HEK293 (cell line): Measurements from ENCODE around the gene HOXD1.

Source experiments
- CTCF ChIA-PET: fragments of 350-600 bp; formaldehyde crosslinking; extraction: SDS; loops from one replicate; lab custom pipeline; 2021; ENCODE audit warnings: antibody characterized with exemption; lab: Yijun Ruan, JAX
- POLR2A ChIA-PET: fragments of 300-600 bp; formaldehyde crosslinking; extraction: SDS; loops from one replicate; lab custom pipeline; 2020; ENCODE audit warnings: antibody characterized with exemption, inconsistent platforms; lab: Yijun Ruan, JAX
- H3K27ac ChIP-seq: fragments of 200-500 bp; sonication (Bioruptor generic); 2 replicates; pipeline ENCODE4 v1.5.1; 2014; ENCODE audit warnings: low read depth, low read length, control low read depth, inconsistent platforms; ENCODE audit errors: extremely low read depth
- H3K36me3 ChIP-seq, 2 experiments: fragments of 200-500 bp in 1 of 2; sonication (Bioruptor generic) in 1 of 2; 1 replicate in 1 of 2; 2 replicates in 1 of 2; pipeline ENCODE4 v1.5.1; 2014 to 2017; ENCODE audit warnings: inconsistent platforms in 2 of 2, low read length in 2 of 2; ENCODE audit not compliant: control insufficient read depth in 2 of 2, insufficient read depth in 1 of 2
- H3K4me1 ChIP-seq: fragments of 200-500 bp; sonication (Bioruptor generic); 2 replicates; pipeline ENCODE4 v1.5.1; 2014; ENCODE audit warnings: mild to moderate bottlenecking, low read length, inconsistent platforms; ENCODE audit not compliant: control insufficient read depth, insufficient read depth
- H3K4me3 ChIP-seq: 2 replicates; pipeline ENCODE4 v1.5.1; 2011; ENCODE audit warnings: low read depth, mild to moderate bottlenecking, control low read depth, low read length, moderate library complexity
- H3K9me3 ChIP-seq: fragments of 200-500 bp; sonication (Bioruptor generic); 2 replicates; pipeline ENCODE4 v1.5.1; 2014; ENCODE audit warnings: low read depth, low read length, inconsistent platforms; ENCODE audit not compliant: control insufficient read depth, insufficient read depth
- GLI2 ChIP-seq: fragments of 450-650 bp; formaldehyde crosslinking; IDR thresholded peaks from 2 replicates; pipeline ENCODE4; 2017; ENCODE audit warnings: missing biosample characterization, missing genetic modification characterization, low read depth, borderline replicate concordance
- HOXC10 ChIP-seq: sonication (generic); formaldehyde crosslinking; IDR thresholded peaks from 2 replicates; pipeline ENCODE4 v1.8.1; 2023; ENCODE audit warnings: mild to moderate bottlenecking, missing genetic modification reagents
- KLF8 ChIP-seq: fragments of 450-650 bp; formaldehyde crosslinking; IDR thresholded peaks from 2 replicates; pipeline ENCODE4 v1.5.1; 2016; ENCODE audit warnings: missing biosample characterization, missing genetic modification characterization
- PRDM6 ChIP-seq: fragments of 450-650 bp; formaldehyde crosslinking; IDR thresholded peaks from 2 replicates; pipeline ENCODE4 v1.5.1; 2017; ENCODE audit warnings: missing biosample characterization, missing genetic modification characterization
- REPIN1 ChIP-seq: fragments of 450-650 bp; formaldehyde crosslinking; IDR thresholded peaks from 2 replicates; pipeline ENCODE4 v1.5.1; 2017; ENCODE audit warnings: missing biosample characterization, missing genetic modification characterization, low read depth
- SCRT2 ChIP-seq: fragments of 450-650 bp; formaldehyde crosslinking; IDR thresholded peaks from 2 replicates; pipeline ENCODE4 v1.5.1; 2016; ENCODE audit warnings: missing biosample characterization, missing genetic modification characterization
- SETDB1 ChIP-seq: IDR thresholded peaks from one replicate; pipeline ENCODE4 v1.6.1; 2017; ENCODE audit warnings: mild to moderate bottlenecking, low read length, moderate library complexity, mixed read lengths; ENCODE audit not compliant: insufficient read length
- ZFP3 ChIP-seq: fragments of 450-650 bp; formaldehyde crosslinking; IDR thresholded peaks from 2 replicates; pipeline ENCODE4 v1.5.1; 2016; ENCODE audit warnings: low read depth, missing biosample characterization, missing genetic modification characterization
- ZNF10 ChIP-seq: fragments of 450-650 bp; formaldehyde crosslinking; IDR thresholded peaks from 2 replicates; pipeline ENCODE4 v1.5.1; 2017; ENCODE audit warnings: missing biosample characterization, missing genetic modification characterization
- ZNF155 ChIP-seq: fragments of 450-650 bp; formaldehyde crosslinking; IDR thresholded peaks from 2 replicates; pipeline ENCODE4 v1.5.1; 2016; ENCODE audit warnings: missing biosample characterization, missing genetic modification characterization
- ZNF169 ChIP-seq: fragments of 450-650 bp; formaldehyde crosslinking; IDR thresholded peaks from 2 replicates; pipeline ENCODE4 v1.5.1; 2016; ENCODE audit warnings: missing biosample characterization, missing genetic modification characterization
- ZNF174 ChIP-seq: fragments of 450-650 bp; formaldehyde crosslinking; IDR thresholded peaks from 2 replicates; pipeline ENCODE4 v1.5.0; 2017; ENCODE audit warnings: missing biosample characterization, mild to moderate bottlenecking, missing genetic modification characterization
- ZNF37A ChIP-seq: fragments of 450-650 bp; IDR thresholded peaks from 2 replicates; pipeline ENCODE4 v1.5.1; 2018; ENCODE audit warnings: missing biosample characterization, missing genetic modification characterization
- ZNF610 ChIP-seq: fragments of 450-650 bp; formaldehyde crosslinking; IDR thresholded peaks from 2 replicates; pipeline ENCODE4 v1.5.1; 2016; ENCODE audit warnings: missing biosample characterization, missing genetic modification characterization, borderline replicate concordance
- ZNF639 ChIP-seq: fragments of 450-650 bp; formaldehyde crosslinking; IDR thresholded peaks from 2 replicates; pipeline ENCODE4 v1.5.1; 2016; ENCODE audit warnings: missing biosample characterization, missing genetic modification characterization
- ZNF791 ChIP-seq: fragments of 450-650 bp; formaldehyde crosslinking; IDR thresholded peaks from 2 replicates; pipeline ENCODE4 v1.5.1; 2016; ENCODE audit warnings: missing biosample characterization, missing genetic modification characterization
- TF ChIP-seq, protein P1 (sequence below): fragments of 450-650 bp; formaldehyde crosslinking; IDR thresholded peaks from 2 replicates; pipeline ENCODE4 v1.5.1; 2016; ENCODE audit warnings: missing biosample characterization, missing genetic modification characterization
- TF ChIP-seq, protein P2 (sequence below): fragments of 450-650 bp; formaldehyde crosslinking; IDR thresholded peaks from 2 replicates; pipeline ENCODE4 v1.5.1; 2017; ENCODE audit warnings: missing biosample characterization, missing genetic modification characterization
- TF ChIP-seq, protein P3 (sequence below): fragments of 450-650 bp; formaldehyde crosslinking; IDR thresholded peaks from 2 replicates; pipeline ENCODE4 v1.5.1; 2016; ENCODE audit warnings: missing biosample characterization, missing genetic modification characterization
- TF ChIP-seq, protein P4 (sequence below): fragments of 450-650 bp; formaldehyde crosslinking; IDR thresholded peaks from 2 replicates; pipeline ENCODE4; 2016; ENCODE audit warnings: missing biosample characterization, missing genetic modification characterization

The HOXD1 gene

DNA sequence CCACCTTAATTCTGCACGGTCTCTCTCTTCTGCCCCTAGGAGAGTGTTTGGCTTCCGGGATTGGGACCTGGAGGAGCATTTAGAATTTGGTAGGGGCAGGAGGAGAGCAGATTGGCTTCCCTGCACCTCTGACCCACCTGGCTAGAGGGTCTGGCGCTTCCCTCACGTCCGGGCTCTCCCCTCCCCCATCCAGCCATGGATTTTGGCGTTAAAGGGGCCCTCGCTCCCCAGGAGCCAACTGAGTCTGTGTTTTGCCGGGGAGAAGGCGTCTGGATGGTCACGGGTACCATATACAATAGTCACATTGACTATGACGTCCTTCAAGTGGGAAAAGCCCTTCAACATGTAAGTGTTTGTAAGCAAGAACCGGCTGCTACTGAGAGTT lies 24.8 kb upstream of the HOXD1 start:
- Histone ChIP-seq H3K27ac (no peak overlapping the region), H3K36me3 (peaks cover 0 to 18% of the 10 kb centered on the region in 2 experiments), H3K4me3 (no peak overlapping the region), H3K9me3 (no peaks in the 10 kb centered on the region), H3K4me1 (no peaks in the 10 kb centered on the region)
- TF ChIP-seq ZNF610 (tag by site-specific recombination) (no peak), ZNF155 (tag by site-specific recombination) (no peak), SCRT2 (tag by site-specific recombination) (no peak), ZNF174 (tag by site-specific recombination) (no peak), SETDB1 (no peak), ZNF10 (tag by site-specific recombination) (no peak), GLI2 (tag by site-specific recombination) (no peak), KLF8 (tag by site-specific recombination) (no peak), HOXC10 (CRISPR knock-in tag) (no peak), ZFP3 (no peak), REPIN1 (tag by site-specific recombination) (no peak), ZNF639 (no peak), ZNF37A (tag by site-specific recombination) (no peak), ZNF169 (no peak), PRDM6 (tag by site-specific recombination) (no peak), ZNF791 (tag by site-specific recombination) (no peak)
- TF ChIP-seq, protein P1, sequence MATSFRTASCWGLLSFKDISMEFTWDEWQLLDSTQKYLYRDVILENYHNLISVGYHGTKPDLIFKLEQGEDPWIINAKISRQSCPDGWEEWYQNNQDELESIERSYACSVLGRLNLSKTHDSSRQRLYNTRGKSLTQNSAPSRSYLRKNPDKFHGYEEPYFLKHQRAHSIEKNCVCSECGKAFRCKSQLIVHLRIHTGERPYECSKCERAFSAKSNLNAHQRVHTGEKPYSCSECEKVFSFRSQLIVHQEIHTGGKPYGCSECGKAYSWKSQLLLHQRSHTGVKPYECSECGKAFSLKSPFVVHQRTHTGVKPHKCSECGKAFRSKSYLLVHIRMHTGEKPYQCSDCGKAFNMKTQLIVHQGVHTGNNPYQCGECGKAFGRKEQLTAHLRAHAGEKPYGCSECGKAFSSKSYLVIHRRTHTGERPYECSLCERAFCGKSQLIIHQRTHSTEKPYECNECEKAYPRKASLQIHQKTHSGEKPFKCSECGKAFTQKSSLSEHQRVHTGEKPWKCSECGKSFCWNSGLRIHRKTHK (tag by site-specific recombination) = no peak
- TF ChIP-seq, protein P2, sequence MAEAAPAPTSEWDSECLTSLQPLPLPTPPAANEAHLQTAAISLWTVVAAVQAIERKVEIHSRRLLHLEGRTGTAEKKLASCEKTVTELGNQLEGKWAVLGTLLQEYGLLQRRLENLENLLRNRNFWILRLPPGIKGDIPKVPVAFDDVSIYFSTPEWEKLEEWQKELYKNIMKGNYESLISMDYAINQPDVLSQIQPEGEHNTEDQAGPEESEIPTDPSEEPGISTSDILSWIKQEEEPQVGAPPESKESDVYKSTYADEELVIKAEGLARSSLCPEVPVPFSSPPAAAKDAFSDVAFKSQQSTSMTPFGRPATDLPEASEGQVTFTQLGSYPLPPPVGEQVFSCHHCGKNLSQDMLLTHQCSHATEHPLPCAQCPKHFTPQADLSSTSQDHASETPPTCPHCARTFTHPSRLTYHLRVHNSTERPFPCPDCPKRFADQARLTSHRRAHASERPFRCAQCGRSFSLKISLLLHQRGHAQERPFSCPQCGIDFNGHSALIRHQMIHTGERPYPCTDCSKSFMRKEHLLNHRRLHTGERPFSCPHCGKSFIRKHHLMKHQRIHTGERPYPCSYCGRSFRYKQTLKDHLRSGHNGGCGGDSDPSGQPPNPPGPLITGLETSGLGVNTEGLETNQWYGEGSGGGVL (tag by site-specific recombination) = no peak
- TF ChIP-seq, protein P3, sequence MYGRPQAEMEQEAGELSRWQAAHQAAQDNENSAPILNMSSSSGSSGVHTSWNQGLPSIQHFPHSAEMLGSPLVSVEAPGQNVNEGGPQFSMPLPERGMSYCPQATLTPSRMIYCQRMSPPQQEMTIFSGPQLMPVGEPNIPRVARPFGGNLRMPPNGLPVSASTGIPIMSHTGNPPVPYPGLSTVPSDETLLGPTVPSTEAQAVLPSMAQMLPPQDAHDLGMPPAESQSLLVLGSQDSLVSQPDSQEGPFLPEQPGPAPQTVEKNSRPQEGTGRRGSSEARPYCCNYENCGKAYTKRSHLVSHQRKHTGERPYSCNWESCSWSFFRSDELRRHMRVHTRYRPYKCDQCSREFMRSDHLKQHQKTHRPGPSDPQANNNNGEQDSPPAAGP (tag by site-specific recombination) = no peak
- TF ChIP-seq, protein P4, sequence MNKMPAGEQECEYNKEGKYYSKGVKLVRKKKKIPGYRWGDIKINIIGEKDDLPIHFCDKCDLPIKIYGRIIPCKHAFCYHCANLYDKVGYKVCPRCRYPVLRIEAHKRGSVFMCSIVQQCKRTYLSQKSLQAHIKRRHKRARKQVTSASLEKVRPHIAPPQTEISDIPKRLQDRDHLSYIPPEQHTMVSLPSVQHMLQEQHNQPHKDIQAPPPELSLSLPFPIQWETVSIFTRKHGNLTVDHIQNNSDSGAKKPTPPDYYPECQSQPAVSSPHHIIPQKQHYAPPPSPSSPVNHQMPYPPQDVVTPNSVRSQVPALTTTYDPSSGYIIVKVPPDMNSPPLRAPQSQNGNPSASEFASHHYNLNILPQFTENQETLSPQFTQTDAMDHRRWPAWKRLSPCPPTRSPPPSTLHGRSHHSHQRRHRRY (tag by site-specific recombination) = no peak
- CTCF ChIA-PET = no interaction called here
- POLR2A ChIA-PET = no interaction called here
